DOHH2 (cell line): ENCODE results near the gene GMDS.

Experiments used
- H3F3A ChIP-seq: fragments of 200-600 bp; sonication (generic), shearing (Covaris generic); 2 replicates; pipeline ENCODE4 v1.6.0; 2016; ENCODE audit warnings: antibody characterized with exemption, mild to moderate bottlenecking; ENCODE audit not compliant: control insufficient read depth, insufficient read depth
- H3K27ac ChIP-seq: fragments of 200-600 bp; sonication (generic); 2 replicates; pipeline ENCODE4 v1.5.1; 2014; ENCODE audit warnings: low read depth, mild to moderate bottlenecking, low read length, moderate library complexity
- H3K27me3 ChIP-seq: fragments of 200-600 bp; sonication (generic); 2 replicates; pipeline ENCODE4 v1.6.1; 2014; ENCODE audit warnings: mild to moderate bottlenecking, low read length, mixed read lengths; ENCODE audit not compliant: control insufficient read depth
- H3K36me3 ChIP-seq: fragments of 200-600 bp; sonication (generic); 2 replicates; pipeline ENCODE4 v1.6.1; 2014; ENCODE audit warnings: mild to moderate bottlenecking, low read length, moderate library complexity, mixed read lengths; ENCODE audit not compliant: control insufficient read depth
- H3K4me1 ChIP-seq: fragments of 200-600 bp; sonication (generic); 2 replicates; pipeline ENCODE4 v1.6.1; 2014; ENCODE audit warnings: mild to moderate bottlenecking, low read length, mixed read lengths; ENCODE audit not compliant: control insufficient read depth
- H3K4me2 ChIP-seq: fragments of 200-600 bp; sonication (generic); 2 replicates; pipeline ENCODE4 v1.6.0; 2014; ENCODE audit warnings: mild to moderate bottlenecking, low read length, moderate library complexity
- H3K4me3 ChIP-seq: fragments of 200-600 bp; sonication (generic); 2 replicates; pipeline ENCODE4 v1.5.1; 2014; ENCODE audit warnings: mild to moderate bottlenecking, low read length, mixed read lengths
- H3K79me2 ChIP-seq: fragments of 200-600 bp; sonication (generic); 2 replicates; pipeline ENCODE4 v1.6.1; 2014; ENCODE audit warnings: mild to moderate bottlenecking, low read length, mixed read lengths; ENCODE audit not compliant: control insufficient read depth
- H3K9me2 ChIP-seq: fragments of 200-600 bp; sonication (generic); replicated peaks from 2 replicates; pipeline ENCODE4 v1.6.1; 2014; ENCODE audit warnings: mild to moderate bottlenecking, low read length, mixed read lengths; ENCODE audit not compliant: control insufficient read depth
- H3K9me3 ChIP-seq: fragments of 200-600 bp; sonication (generic); 2 replicates; pipeline ENCODE4 v1.6.1; 2014; ENCODE audit warnings: antibody characterized with exemption, low read length, mixed read lengths; ENCODE audit not compliant: control insufficient read depth, insufficient read depth
- H4K20me1 ChIP-seq: fragments of 200-600 bp; sonication (generic); 2 replicates; pipeline ENCODE4 v1.6.0; 2014; ENCODE audit warnings: low read depth, mild to moderate bottlenecking, antibody characterized with exemption, low read length, moderate library complexity; ENCODE audit not compliant: control insufficient read depth, insufficient read depth
- CTCF ChIP-seq: fragments of 200-600 bp; sonication (generic); IDR thresholded peaks from one replicate; pipeline ENCODE4 v1.5.1; 2014; ENCODE audit warnings: antibody characterized with exemption, mild to moderate bottlenecking, low read depth, low read length; ENCODE audit not compliant: poor library complexity, severe bottlenecking
- EZH2phosphoT487 ChIP-seq: fragments of 200-600 bp; sonication (generic); IDR thresholded peaks from 2 replicates; pipeline ENCODE4 v1.6.1; 2017; ENCODE audit warnings: borderline replicate concordance, mild to moderate bottlenecking, antibody characterized with exemption, low read length, moderate library complexity, mixed read lengths

GMDS gene

GRCh38 chr6:1910621-1911407 lies 334.6 kb downstream of the GMDS start:
- Histone ChIP-seq H3K36me3 (no peaks in the 10 kb centered on the region), H3K9me3 (no peaks in the 10 kb centered on the region), H3K27ac (no peak overlapping the region), H3F3A (no peaks in the 10 kb centered on the region), H3K79me2 (no peaks in the 10 kb centered on the region), H3K9me2 (no peaks in the 10 kb centered on the region), H4K20me1 (no peaks in the 10 kb centered on the region), H3K4me1 (peaks cover 4% of the 10 kb centered on the region; the same call in 1 of the 2 replicates), H3K27me3 (no peaks in the 10 kb centered on the region), H3K4me2 (no peak overlapping the region), H3K4me3 (no peak overlapping the region)
- TF ChIP-seq CTCF, result no peak
- TF ChIP-seq EZH2phosphoT487, result no peak

GRCh38 chr6:1908784-1909183 lies 336.6 kb downstream of the GMDS start:
- Histone ChIP-seq H3K4me3 (no peak overlapping the region), H3K4me1 (peaks cover 3% of the 10 kb centered on the region; the same call in 1 of the 2 replicates), H3K36me3 (no peaks in the 10 kb centered on the region), H3F3A (no peaks in the 10 kb centered on the region), H3K9me3 (no peaks in the 10 kb centered on the region), H4K20me1 (no peaks in the 10 kb centered on the region), H3K79me2 (no peaks in the 10 kb centered on the region), H3K27ac (no peak overlapping the region), H3K9me2 (no peaks in the 10 kb centered on the region), H3K27me3 (no peaks in the 10 kb centered on the region), H3K4me2 (no peak overlapping the region)
- TF ChIP-seq EZH2phosphoT487, result no peak
- TF ChIP-seq CTCF, result no peak

- Histone ChIP-seq H3K27me3 (no peaks in the 10 kb centered on the region), H3K4me2 (no peak overlapping the region), H3K79me2 (no peaks in the 10 kb centered on the region), H3K9me3 (no peaks in the 10 kb centered on the region), H3K4me1 (no peaks in the 10 kb centered on the region), H3K27ac (no peak overlapping the region), H3K4me3 (no peak overlapping the region), H3F3A (no peaks in the 10 kb centered on the region), H3K9me2 (no peaks in the 10 kb centered on the region), H4K20me1 (no peaks in the 10 kb centered on the region), H3K36me3 (no peaks in the 10 kb centered on the region)
- TF ChIP-seq CTCF (no peak), EZH2phosphoT487 (no peak)
These were observed 338.8 kb downstream of the GMDS start for GRCh38 chr6:1906609-1907008.
